A549 treated with AZD9567 at 1 μM for 4 hours (cell line): Measurements from ENCODE around the gene NPPA. TPM values are rescaled to one million over a fixed set of nuclear protein-coding genes. Genes with fewer than 3 reads are reported as not detected.

Experiments used
- total RNA-seq: library from RNA; stranded (reverse); fragments of 200-300 nt; extraction: Qiagen RNA extraction; gene quantifications from 5 replicates; pipeline ENCODE4 v1.2.3, GENCODE V29; 2022; ENCODE audit not compliant: insufficient read depth

The NPPA gene
- not detected in 5 replicates for total RNA-seq

DNA sequence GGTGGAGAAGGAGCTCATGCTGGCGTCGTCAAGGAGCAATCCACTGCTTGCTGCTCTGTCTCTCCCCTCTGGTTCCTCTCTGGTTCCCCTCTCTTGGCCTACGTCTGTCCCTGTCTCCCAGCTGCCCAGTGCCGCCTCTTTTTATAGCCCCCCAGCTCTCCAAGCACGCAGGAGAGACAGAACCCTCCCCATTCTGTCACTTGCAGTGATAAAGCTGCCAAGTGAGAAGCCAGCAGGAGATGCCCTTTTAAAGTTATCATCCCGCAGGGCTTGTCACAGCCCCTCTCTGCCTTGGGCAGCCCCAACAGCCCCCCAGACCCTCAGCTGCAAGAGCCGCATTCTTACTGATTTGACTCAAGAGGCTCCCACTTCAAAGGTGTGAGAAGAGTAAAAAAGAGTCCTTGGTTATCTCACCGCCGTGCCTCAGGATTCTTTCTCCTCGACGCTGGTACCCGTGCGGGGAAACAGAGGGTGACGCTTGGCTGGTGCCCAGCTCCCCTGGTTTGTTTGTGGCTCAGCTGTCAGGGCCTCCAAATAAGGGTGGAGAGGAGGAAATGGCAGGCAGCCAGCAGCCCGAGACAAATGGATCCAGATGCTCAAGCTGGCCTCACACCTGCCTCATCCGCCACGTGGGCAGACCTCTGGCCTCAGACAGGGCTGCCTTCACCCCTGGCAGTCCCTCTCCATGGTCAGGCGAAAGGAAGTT is at the start of gene NPPA:
NPPA (minus strand) TSS at position 117 of the 706 bp plus-strand sequence; CDS start at position 18, 99 bp downstream.

DNA sequence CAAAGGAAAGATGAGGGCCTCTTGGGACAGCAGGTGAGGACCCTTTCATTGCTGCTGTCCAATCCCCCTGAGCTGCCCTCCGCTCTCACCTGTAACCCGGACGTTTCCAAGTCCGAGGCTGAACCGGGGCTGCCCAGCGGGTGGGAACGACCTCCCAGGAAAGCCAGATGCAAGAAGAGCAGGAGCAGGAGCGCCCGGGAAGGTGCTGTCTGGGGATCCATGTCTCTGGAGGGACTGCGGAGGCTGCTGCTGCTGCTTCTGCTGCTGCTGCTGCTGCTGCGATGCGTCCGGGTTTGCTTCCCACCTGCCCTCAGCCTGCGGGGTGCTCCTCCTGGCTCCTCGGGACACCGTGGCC is 11.0 kb upstream of the NPPA start, which contains the start of gene NPPB:
NPPB (minus strand) TSS at position 333 of the 355 bp plus-strand sequence; CDS start at position 221, 112 bp downstream.

DNA sequence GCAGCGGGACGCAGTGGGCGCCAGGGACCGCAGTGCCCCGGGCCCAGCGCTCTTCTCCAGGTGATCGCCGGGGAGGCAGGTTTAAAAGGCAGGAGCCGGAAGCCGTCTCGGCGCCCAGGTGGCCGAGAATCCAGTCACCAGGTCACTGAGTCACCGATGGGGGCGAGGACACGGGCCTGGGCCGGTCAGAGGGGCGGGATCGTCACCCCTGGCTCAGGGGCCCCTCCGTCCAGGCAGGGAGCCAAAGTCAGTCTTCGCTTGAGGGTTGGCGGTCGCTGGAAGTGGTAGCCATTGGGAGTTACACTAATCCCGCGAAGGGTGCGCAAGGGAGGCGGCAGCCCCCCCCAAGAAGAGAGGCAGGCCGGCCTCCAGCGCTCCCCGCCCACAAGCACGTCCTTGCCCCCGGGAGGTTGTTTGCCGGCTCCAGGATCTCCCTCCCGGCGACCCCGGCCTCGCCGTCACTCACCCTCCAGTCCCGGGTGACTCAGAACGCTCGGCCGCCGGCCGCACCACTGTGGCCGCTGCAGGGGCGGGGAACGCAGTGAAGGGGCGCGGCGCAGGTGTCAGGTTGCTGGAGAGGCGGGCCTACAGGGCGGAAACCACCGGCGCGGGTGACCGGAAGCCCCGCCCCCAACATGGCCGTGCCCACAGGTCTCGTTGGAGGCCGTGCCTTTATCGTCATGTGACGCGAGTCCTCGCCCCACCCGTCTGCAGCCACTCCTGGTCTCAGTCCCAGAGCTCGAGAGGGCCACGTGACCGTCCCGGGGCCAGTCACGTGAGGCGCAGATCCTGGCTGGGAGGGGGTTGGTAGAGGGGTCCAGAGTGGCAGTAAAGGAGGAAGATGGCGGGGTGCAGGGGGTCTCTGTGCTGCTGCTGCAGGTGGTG is 41.9 kb downstream of the NPPA start, which contains the start of the genes CLCN6 and MTHFR:
CLCN6 (plus strand) TSS at position 770 of the 885 bp plus-strand sequence; CDS start at position 842, 72 bp downstream.
MTHFR (minus strand) TSS at position 543 of the 885 bp plus-strand sequence. CDS start 2,848 bp downstream, outside the sequence.

Other genes with a start within 250 kb of the NPPA start
- gene FBXO2, start 193.4 kb downstream of the NPPA start, total RNA-seq = 4.0 to 10.5 TPM (median 9.1 TPM) in 5 replicates
- gene FBXO44, start 192.9 kb downstream of the NPPA start, total RNA-seq = 16.3 to 17.8 TPM (median 17.3 TPM) in 5 replicates
- 5.9 to 8.5 TPM (median 8.1 TPM) in 5 replicates for gene FBXO6, start 183.6 kb downstream of the NPPA start, total RNA-seq
- gene MAD2L2, start 166.6 kb downstream of the NPPA start, total RNA-seq = 31.7 to 56.2 TPM (median 50.5 TPM) in 5 replicates
- 0.03 to 0.34 TPM (median 0.06 TPM) in 5 replicates for gene DRAXIN, start 156.1 kb downstream of the NPPA start, total RNA-seq
- 59.3 to 104 TPM (median 97.8 TPM) in 5 replicates for gene AGTRAP, start 111.6 kb downstream of the NPPA start, total RNA-seq
- gene C1orf167, start 85.6 kb downstream of the NPPA start, total RNA-seq = not detected in 5 replicates
- 2.7 to 5.1 TPM (median 4.3 TPM) in 5 replicates for gene MTHFR, start 41.8 kb downstream of the NPPA start, total RNA-seq
- 3.8 to 6.3 TPM (median 5.6 TPM) in 5 replicates for gene CLCN6, start 41.6 kb downstream of the NPPA start, total RNA-seq
- gene NPPB, start 11.2 kb upstream of the NPPA start, total RNA-seq = 0.13 to 0.39 TPM in 2 of 5 replicates, not detected in the others
- 37.6 to 48.8 TPM (median 47.3 TPM) in 5 replicates for gene KIAA2013, start 78.6 kb upstream of the NPPA start, total RNA-seq
- gene PLOD1, start 86.9 kb upstream of the NPPA start, total RNA-seq = 62.9 to 82.2 TPM (median 81.5 TPM) in 5 replicates
- 31.7 to 41.6 TPM (median 32.9 TPM) in 5 replicates for gene MFN2, start 132.7 kb upstream of the NPPA start, total RNA-seq
- gene MIIP, start 171.7 kb upstream of the NPPA start, total RNA-seq = 14.5 to 18.1 TPM (median 15.6 TPM) in 5 replicates
- 0.06 to 0.13 TPM (median 0.09 TPM) in 4 of 5 replicates, not detected in the other for gene TNFRSF8, start 215.5 kb upstream of the NPPA start, total RNA-seq